ENCODE measurements around the gene GPR171.

The GPR171 gene

GRCh38 chr3:151218136-151218535 lies 15.1 kb upstream of the GPR171 start:
- Histone ChIP-seq H3K9me3 (no peaks in the 10 kb centered on the region), H3K4me1 (peaks cover 42% of the 10 kb centered on the region), H3K27me3 (no peaks in the 10 kb centered on the region), H3K4me3 (ENCODE audit: low read depth, low read length) (no peak overlapping the region), H3K36me3 (no peaks in the 10 kb centered on the region)
- no peak for TF ChIP-seq CTCF (IDR thresholded peaks at IDR 0.05; ENCODE audit: low read depth, low read length)
- peak; percentile 45 for DNase-seq

- peak; percentile 72 for DNase-seq
- Histone ChIP-seq H3K36me3 (no peaks in the 10 kb centered on the region), H3K9me3 (no peaks in the 10 kb centered on the region), H3K4me3 (ENCODE audit: low read depth, low read length) (no peak overlapping the region), H3K27me3 (no peaks in the 10 kb centered on the region), H3K4me1 (peaks cover 42% of the 10 kb centered on the region)
- TF ChIP-seq CTCF (IDR thresholded peaks at IDR 0.05; ENCODE audit: low read depth, low read length), result no peak
Observed at GRCh38 chr3:151216641-151217607, 13.9 kb upstream of the GPR171 start.

GRCh38 chr3:151214459-151214858 lies 11.4 kb upstream of the GPR171 start:
- H3K4me1 ChIP-seq, result peaks cover 33% of the 10 kb centered on the region
- H3K4me3 ChIP-seq (ENCODE audit: low read depth, low read length), result no peak overlapping the region
- H3K9me3 ChIP-seq, result no peaks in the 10 kb centered on the region
- H3K27me3 ChIP-seq, result no peaks in the 10 kb centered on the region
- peak; percentile 15; the same call in 1 of the 2 replicates for TF ChIP-seq CTCF (IDR thresholded peaks at IDR 0.05; ENCODE audit: low read depth, low read length)
- H3K36me3 ChIP-seq, result no peaks in the 10 kb centered on the region
- DNase-seq, result no peak

- Histone ChIP-seq H3K4me1 (peaks cover 28% of the 10 kb centered on the region), H3K4me3 (ENCODE audit: low read depth, low read length) (no peak overlapping the region), H3K27me3 (no peaks in the 10 kb centered on the region), H3K36me3 (no peaks in the 10 kb centered on the region), H3K9me3 (no peaks in the 10 kb centered on the region)
- TF ChIP-seq CTCF (IDR thresholded peaks at IDR 0.05; ENCODE audit: low read depth, low read length), result no peak
- DNase-seq, result no peak
Observed at GRCh38 chr3:151213881-151214280, 10.9 kb upstream of the GPR171 start.

- Histone ChIP-seq H3K9me3 (no peaks in the 10 kb centered on the region), H3K27me3 (no peaks in the 10 kb centered on the region), H3K4me1 (peaks cover 23% of the 10 kb centered on the region), H3K36me3 (no peaks in the 10 kb centered on the region), H3K4me3 (ENCODE audit: low read depth, low read length) (no peak overlapping the region)
- no peak for TF ChIP-seq CTCF (IDR thresholded peaks at IDR 0.05; ENCODE audit: low read depth, low read length)
- DNase-seq, result no peak
Observed at GRCh38 chr3:151213151-151213550, 10.1 kb upstream of the GPR171 start.

All from BE2C (cell line).